SK-N-SH treated with all-trans-retinoic acid at 6 μM for 48 hours (cell line): Measurements from ENCODE around the gene DCXR.

Experiments used
- ATAC-seq: fragments of 200-7000 bp; cut with Tn5 transposase; 3 replicates; pipeline ENCODE4 v1.9.1; 2020; ENCODE audit warnings: mild to moderate bottlenecking, moderate library complexity
- ARNTL ChIP-seq: fragments of 450-650 bp; formaldehyde crosslinking; IDR thresholded peaks from 2 replicates; pipeline ENCODE4 v1.5.0; 2020; ENCODE audit warnings: low read depth, mild to moderate bottlenecking, moderate library complexity, borderline replicate concordance
- BACH2 ChIP-seq: fragments of 250-450 bp; sonication (Bioruptor Pico); IDR thresholded peaks from 2 replicates; pipeline ENCODE4 v1.9.0; 2021; ENCODE audit warnings: mild to moderate bottlenecking, borderline replicate concordance
- CSRNP3 ChIP-seq: fragments of 250-450 bp; sonication (Bioruptor Pico); IDR thresholded peaks from 2 replicates; pipeline ENCODE4 v1.5.1; 2021; ENCODE audit warnings: mild to moderate bottlenecking, moderate library complexity
- ESRRG ChIP-seq: fragments of 250-450 bp; sonication (Bioruptor Pico); IDR thresholded peaks from 2 replicates; pipeline ENCODE4 v1.6.1; 2021; ENCODE audit warnings: mild to moderate bottlenecking
- ISL1 ChIP-seq: fragments of 250-450 bp; sonication (Bioruptor Pico); IDR thresholded peaks from 2 replicates; pipeline ENCODE4 v2.1.2; 2022; ENCODE audit warnings: mild to moderate bottlenecking, moderate library complexity
- OSR1 ChIP-seq: fragments of 250-450 bp; sonication (Bioruptor Pico); IDR thresholded peaks from 2 replicates; pipeline ENCODE4 v1.8.0; 2022; ENCODE audit warnings: moderate library complexity, mild to moderate bottlenecking, inconsistent platforms
- PATZ1 ChIP-seq: fragments of 250-450 bp; sonication (Bioruptor Pico); IDR thresholded peaks from 2 replicates; pipeline ENCODE4 v1.8.0; 2020; ENCODE audit warnings: mild to moderate bottlenecking, moderate library complexity, borderline replicate concordance
- PPARA ChIP-seq: fragments of 250-450 bp; sonication (Bioruptor Pico); IDR thresholded peaks from 2 replicates; pipeline ENCODE4 v1.5.0; 2020; ENCODE audit warnings: mild to moderate bottlenecking, borderline replicate concordance
- RARB ChIP-seq: fragments of 250-450 bp; sonication (Bioruptor Pico); IDR thresholded peaks from 2 replicates; pipeline ENCODE4 v1.8.0; 2021; ENCODE audit warnings: mild to moderate bottlenecking, moderate library complexity
- SNAI2 ChIP-seq: fragments of 250-450 bp; sonication (Bioruptor Pico); IDR thresholded peaks from 2 replicates; pipeline ENCODE4 v1.5.0; 2020; ENCODE audit warnings: mild to moderate bottlenecking, moderate library complexity
- TCF4 ChIP-seq: fragments of 250-450 bp; sonication (Bioruptor Pico); IDR thresholded peaks from 2 replicates; pipeline ENCODE4 v1.8.0; 2021; ENCODE audit warnings: mild to moderate bottlenecking, moderate library complexity, borderline replicate concordance
- TOX ChIP-seq: fragments of 250-450 bp; sonication (Bioruptor Pico); IDR thresholded peaks from 2 replicates; pipeline ENCODE4 v1.8.0; 2021; ENCODE audit warnings: mild to moderate bottlenecking, moderate library complexity, borderline replicate concordance
- TSHZ2 ChIP-seq: fragments of 250-450 bp; sonication (Bioruptor Pico); IDR thresholded peaks from 2 replicates; pipeline ENCODE4 v1.5.0; 2020; ENCODE audit warnings: mild to moderate bottlenecking, moderate library complexity
- ZC3H10 ChIP-seq: fragments of 250-450 bp; sonication (Bioruptor Pico); IDR thresholded peaks from 2 replicates; pipeline ENCODE4 v1.5.1; 2021; ENCODE audit warnings: mild to moderate bottlenecking, moderate library complexity
- ZFP30 ChIP-seq: fragments of 450-650 bp; formaldehyde crosslinking; IDR thresholded peaks from 2 replicates; pipeline ENCODE4 v1.5.0; 2022; ENCODE audit warnings: mild to moderate bottlenecking, moderate library complexity
- ZNF565 ChIP-seq: fragments of 450-650 bp; formaldehyde crosslinking; conservative IDR thresholded peaks from 2 replicates; pipeline ENCODE4 v1.5.0; 2020; ENCODE audit warnings: low read depth, mild to moderate bottlenecking, moderate library complexity
- ZNF70 ChIP-seq: fragments of 450-650 bp; formaldehyde crosslinking; IDR thresholded peaks from 2 replicates; pipeline ENCODE4 v1.5.0; 2020; ENCODE audit warnings: mild to moderate bottlenecking, moderate library complexity
- ZNF8 ChIP-seq: fragments of 450-650 bp; formaldehyde crosslinking; IDR thresholded peaks from 2 replicates; pipeline ENCODE4 v1.5.0; 2020; ENCODE audit warnings: mild to moderate bottlenecking, moderate library complexity
- TF ChIP-seq, protein P1 (sequence below): fragments of 250-450 bp; sonication (Bioruptor Pico); IDR thresholded peaks from 2 replicates; pipeline ENCODE4 v1.5.1; 2020; ENCODE audit warnings: low read depth, mild to moderate bottlenecking, moderate library complexity

DCXR gene

DNA sequence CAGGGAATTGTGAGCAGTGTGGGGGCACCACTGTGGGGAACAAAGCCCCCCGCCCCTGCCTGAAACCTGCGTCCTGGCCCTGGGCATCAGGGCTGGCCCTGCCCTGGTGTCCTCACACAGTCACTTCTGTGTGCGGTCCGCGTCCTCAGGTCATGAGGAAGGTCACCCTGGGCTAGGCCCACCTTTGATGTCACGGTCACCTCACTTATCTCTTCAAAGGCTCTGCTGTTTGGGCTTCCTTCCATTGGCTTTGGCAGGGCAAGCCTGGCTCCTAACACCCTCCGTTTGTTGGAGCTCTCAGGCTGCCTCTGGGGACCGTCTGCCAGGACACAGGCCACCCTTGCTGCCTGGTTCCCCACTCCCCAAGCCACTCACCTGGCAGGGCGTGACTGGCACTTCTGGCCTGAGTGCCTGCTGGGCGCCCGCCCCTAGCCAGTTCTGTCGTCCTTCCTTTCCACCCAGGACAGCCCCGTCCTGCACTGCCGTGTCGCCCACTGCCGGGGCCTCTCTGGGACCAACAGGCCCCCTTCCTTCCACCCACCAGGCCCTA is 23.6 kb downstream of the DCXR start (continued):
- TF ChIP-seq PATZ1 (CRISPR knock-in tag) = no peak
- no peak for TF ChIP-seq TOX
- no peak for TF ChIP-seq TCF4 (CRISPR knock-in tag)
- TF ChIP-seq ZNF565 (CRISPR knock-in tag) = no peak
- no peak for TF ChIP-seq ZNF8
- no peak for TF ChIP-seq ARNTL (CRISPR knock-in tag)
- TF ChIP-seq RARB = no peak
- TF ChIP-seq ZC3H10 (CRISPR knock-in tag) = no peak
- no peak for TF ChIP-seq PPARA (CRISPR knock-in tag)
- TF ChIP-seq ESRRG (CRISPR knock-in tag) = no peak

GRCh38 chr17:82013341-82013740 is 24.2 kb downstream of the DCXR start:
- TF ChIP-seq ZNF565 (CRISPR knock-in tag) = no peak
- TF ChIP-seq, protein P1, sequence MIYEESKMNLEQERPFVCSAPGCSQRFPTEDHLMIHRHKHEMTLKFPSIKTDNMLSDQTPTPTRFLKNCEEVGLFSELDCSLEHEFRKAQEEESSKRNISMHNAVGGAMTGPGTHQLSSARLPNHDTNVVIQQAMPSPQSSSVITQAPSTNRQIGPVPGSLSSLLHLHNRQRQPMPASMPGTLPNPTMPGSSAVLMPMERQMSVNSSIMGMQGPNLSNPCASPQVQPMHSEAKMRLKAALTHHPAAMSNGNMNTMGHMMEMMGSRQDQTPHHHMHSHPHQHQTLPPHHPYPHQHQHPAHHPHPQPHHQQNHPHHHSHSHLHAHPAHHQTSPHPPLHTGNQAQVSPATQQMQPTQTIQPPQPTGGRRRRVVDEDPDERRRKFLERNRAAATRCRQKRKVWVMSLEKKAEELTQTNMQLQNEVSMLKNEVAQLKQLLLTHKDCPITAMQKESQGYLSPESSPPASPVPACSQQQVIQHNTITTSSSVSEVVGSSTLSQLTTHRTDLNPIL (CRISPR knock-in tag) = no peak
- TF ChIP-seq ZFP30 (CRISPR knock-in tag) = no peak
- TF ChIP-seq BACH2 (CRISPR knock-in tag) = no peak
- ATAC-seq = 0 out of 3 replicates have a peak, but pooled peaks have one; percentile 1

GRCh38 chr17:82012640-82013295 is 24.7 kb downstream of the DCXR start:
- TF ChIP-seq TSHZ2 (CRISPR knock-in tag) = no peak
- TF ChIP-seq OSR1 (CRISPR knock-in tag) = no peak
- no peak for TF ChIP-seq RARB
- TF ChIP-seq CSRNP3 (CRISPR knock-in tag) = no peak
- no peak for TF ChIP-seq ZNF8
- TF ChIP-seq, all 23 proteins: peak for 0
- peak; percentile 2; the same call in 1 of the 3 replicates for ATAC-seq

DNA sequence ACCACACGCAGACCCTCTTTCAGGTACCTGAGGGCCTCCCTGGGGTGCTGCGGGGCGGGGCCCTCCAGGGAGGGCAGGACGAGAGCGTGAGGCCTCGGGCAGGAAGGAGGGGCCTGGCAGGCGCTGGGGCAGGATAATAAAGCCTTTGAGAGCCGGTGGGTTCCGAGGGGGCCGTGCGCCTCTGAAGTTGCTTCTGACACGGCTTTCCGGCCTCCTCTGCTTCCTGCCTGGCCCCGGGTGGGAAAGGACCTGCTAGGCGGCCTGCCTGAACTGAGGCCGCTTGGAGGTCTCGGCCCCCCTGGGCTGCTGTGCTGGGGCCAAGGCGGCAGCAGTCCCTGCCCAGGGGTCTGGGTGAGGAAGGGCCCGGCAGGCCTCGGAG is 25.2 kb downstream of the DCXR start:
- TF ChIP-seq ZNF70 (CRISPR knock-in tag) = no peak
- no peak for TF ChIP-seq ISL1 (CRISPR knock-in tag)
- ATAC-seq = no peak

DNA sequence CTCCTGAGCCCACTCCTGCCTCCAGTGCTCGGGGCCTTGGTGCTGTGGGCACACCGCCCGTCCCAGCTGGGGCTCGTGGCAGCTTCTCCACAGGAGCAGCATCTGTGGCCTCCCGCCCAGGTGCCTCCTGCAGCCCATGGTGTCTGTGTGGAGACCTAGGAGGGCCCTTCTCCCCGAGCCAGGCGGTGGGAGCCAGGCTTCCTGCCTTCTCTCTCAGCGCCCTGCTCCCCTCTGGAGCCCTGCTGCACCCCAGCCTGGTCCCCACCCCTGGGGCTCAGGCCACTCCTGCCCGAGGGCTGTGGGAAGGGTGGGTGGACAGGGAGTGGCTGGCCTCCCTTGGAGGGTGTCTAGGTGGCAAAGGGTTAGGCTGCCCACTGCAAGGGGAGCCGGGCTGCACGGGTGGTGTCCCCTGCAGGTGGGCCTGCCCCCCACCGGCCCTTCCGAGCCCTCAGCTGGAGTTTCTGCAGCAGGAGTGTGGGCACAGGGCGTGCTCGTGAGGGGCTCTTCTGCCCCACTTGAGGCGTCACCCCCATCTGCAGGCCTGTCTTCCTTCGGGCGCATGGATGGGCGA is 25.8 kb downstream of the DCXR start:
- TF ChIP-seq ISL1 (CRISPR knock-in tag) (no peak), PATZ1 (CRISPR knock-in tag) (no peak), ARNTL (CRISPR knock-in tag) (no peak), TCF4 (CRISPR knock-in tag) (no peak), ZFP30 (CRISPR knock-in tag) (no peak), SNAI2 (CRISPR knock-in tag) (no peak), PPARA (CRISPR knock-in tag) (no peak), ZNF70 (CRISPR knock-in tag) (no peak), ESRRG (CRISPR knock-in tag) (no peak), ZC3H10 (CRISPR knock-in tag) (no peak)
- no peak for ATAC-seq
